DND-41 (cell line): Measurements from ENCODE around the gene HNRNPLL.
"Not testable (repeated sequence)": the region's sequence is repeated elsewhere in the genome, so short reads cannot be mapped to it uniquely, and the experiment has no call there.

Source experiments
- ATAC-seq: fragments of 200-7000 bp; cut with Tn5 transposase; 3 replicates; pipeline ENCODE4 v1.9.1; 2021; ENCODE audit warnings: low read depth; ENCODE audit not compliant: insufficient read depth
- DNase-seq: peaks from one replicate; pipeline ENCODE4 v3.0.0-alpha.2; 2020
- H2AFZ ChIP-seq: 2 replicates; pipeline ENCODE4 v1.6.0; 2012; ENCODE audit warnings: low read depth, low read length
- H3K27ac ChIP-seq: 2 replicates; pipeline ENCODE4 v1.5.1; 2012; ENCODE audit warnings: low read length, inconsistent platforms
- H3K27me3 ChIP-seq: fragments of 200-600 bp; sonication (generic); 2 replicates; pipeline ENCODE4 v1.6.0; 2012; ENCODE audit warnings: low read length, mild to moderate bottlenecking, inconsistent platforms; ENCODE audit not compliant: insufficient read depth, poor library complexity
- H3K36me3 ChIP-seq: 2 replicates; pipeline ENCODE4 v1.5.1; 2012; ENCODE audit warnings: low read length, inconsistent platforms; ENCODE audit not compliant: insufficient read depth
- H3K4me1 ChIP-seq: 2 replicates; pipeline ENCODE4 v1.5.1; 2012; ENCODE audit warnings: mild to moderate bottlenecking, low read length; ENCODE audit not compliant: insufficient read depth
- H3K4me2 ChIP-seq: 2 replicates; pipeline ENCODE4 v1.6.0; 2012; ENCODE audit warnings: mild to moderate bottlenecking, moderate library complexity, low read length, inconsistent platforms; ENCODE audit not compliant: insufficient read depth
- H3K4me3 ChIP-seq, 2 experiments: fragments of 200-600 bp in 1 of 2; shearing (Covaris generic) in 1 of 2; 2 replicates each; pipeline ENCODE4 v1.5.1; 2012 to 2016; ENCODE audit warnings: inconsistent platforms in 2 of 2, low read length in 2 of 2, mild to moderate bottlenecking in 2 of 2, low read depth in 1 of 2, moderate library complexity in 1 of 2
- H3K79me2 ChIP-seq: 2 replicates; pipeline ENCODE4 v1.6.0; 2012; ENCODE audit warnings: low read length, inconsistent platforms; ENCODE audit not compliant: insufficient read depth
- H3K9ac ChIP-seq: 2 replicates; pipeline ENCODE4 v1.6.0; 2012; ENCODE audit warnings: low read depth, mild to moderate bottlenecking, inconsistent platforms, low read length, moderate library complexity
- H3K9me3 ChIP-seq: 2 replicates; pipeline ENCODE4 v1.5.1; 2012; ENCODE audit warnings: low read length, moderate library complexity, mild to moderate bottlenecking, inconsistent platforms; ENCODE audit not compliant: insufficient read depth, severe bottlenecking
- H4K20me1 ChIP-seq: 2 replicates; pipeline ENCODE4 v1.6.0; 2012; ENCODE audit warnings: low read length; ENCODE audit not compliant: insufficient read depth
- CTCF ChIP-seq: IDR thresholded peaks from 2 replicates; pipeline ENCODE4 v1.5.1; 2012; ENCODE audit warnings: borderline replicate concordance, low read length, moderate library complexity, mild to moderate bottlenecking; ENCODE audit not compliant: poor library complexity, severe bottlenecking; ENCODE audit errors: extremely low read depth
- EZH2 ChIP-seq: IDR thresholded peaks from 3 replicates; pipeline ENCODE4 v1.6.1; 2012; ENCODE audit warnings: borderline replicate concordance, low read depth, mild to moderate bottlenecking, moderate library complexity, low read length, inconsistent platforms; ENCODE audit not compliant: severe bottlenecking

HNRNPLL gene

GRCh38 chr2:38610851-38611801, 8.4 kb upstream of the HNRNPLL start:
- no peaks in the 10 kb centered on the region for H4K20me1 ChIP-seq
- no peak overlapping the region for H3K9ac ChIP-seq
- no peak overlapping the region for H3K4me2 ChIP-seq
- no peaks in the 10 kb centered on the region for H3K79me2 ChIP-seq
- ATAC-seq: no peak
- no peak overlapping the region for H3K27ac ChIP-seq
- DNase-seq: no peak
- H2AFZ ChIP-seq: no peak overlapping the region
- H3K4me3 ChIP-seq: no peak overlapping the region
- H3K9me3 ChIP-seq: no peaks in the 10 kb centered on the region
- peaks cover 20% of the 10 kb centered on the region for H3K4me1 ChIP-seq
- no peak for TF ChIP-seq EZH2
- no peak for TF ChIP-seq CTCF
- H3K27me3 ChIP-seq: no peaks in the 10 kb centered on the region
- no peaks in the 10 kb centered on the region for H3K36me3 ChIP-seq

DNA sequence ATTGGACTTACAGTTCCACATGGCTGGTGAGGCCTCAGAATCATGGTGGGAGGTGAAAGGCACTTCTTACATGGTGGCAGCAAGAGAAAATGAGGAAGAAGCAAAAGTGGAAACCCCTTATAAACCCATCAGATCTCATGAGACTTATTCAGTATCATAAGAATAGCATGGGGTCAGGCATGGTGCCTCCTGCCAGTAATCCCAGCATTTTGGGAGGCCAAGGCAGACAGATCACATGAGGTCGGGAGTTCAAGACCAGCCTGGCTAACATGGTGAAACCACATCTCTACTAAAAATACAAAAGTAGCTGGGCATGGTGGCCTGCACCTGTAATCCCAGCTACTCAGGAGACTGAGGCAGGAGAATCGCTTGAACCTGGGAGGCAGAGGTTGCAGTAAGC, 6.5 kb upstream of the HNRNPLL start:
- not testable (repeated sequence) for H3K36me3 ChIP-seq, DNase-seq, H2AFZ ChIP-seq, H3K9ac ChIP-seq, H4K20me1 ChIP-seq, ATAC-seq, H3K4me2 ChIP-seq, H3K27ac ChIP-seq, H3K4me3 ChIP-seq, H3K9me3 ChIP-seq, H3K79me2 ChIP-seq, H3K27me3 ChIP-seq
- peaks cover 23% of the 10 kb centered on the region for H3K4me1 ChIP-seq

DNA sequence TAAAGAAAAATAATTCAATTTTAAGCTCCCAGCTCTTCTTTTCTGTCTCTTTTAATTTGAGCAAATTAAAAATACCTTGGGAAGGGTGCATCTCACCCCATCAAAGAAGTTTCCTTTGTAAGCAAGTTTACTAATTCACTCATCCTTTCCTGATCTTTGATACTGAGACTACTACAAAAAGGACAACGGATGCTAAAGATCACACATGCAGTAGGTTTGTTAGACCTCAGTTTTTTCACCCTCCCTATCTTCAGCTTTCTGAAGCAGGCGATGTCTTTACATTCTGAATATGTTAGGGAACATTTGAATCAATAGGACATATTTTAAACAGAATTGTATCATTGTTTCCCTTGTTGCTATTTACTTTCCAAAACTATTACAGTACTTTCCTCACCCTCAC, 6.0 kb upstream of the HNRNPLL start:
- no peak for DNase-seq
- Histone ChIP-seq H2AFZ (no peak overlapping the region), H3K4me2 (no peak overlapping the region), H3K27me3 (no peaks in the 10 kb centered on the region), H3K27ac (no peak overlapping the region), H4K20me1 (no peaks in the 10 kb centered on the region), H3K9ac (no peak overlapping the region), H3K36me3 (no peaks in the 10 kb centered on the region), H3K4me3 (no peak overlapping the region), H3K9me3 (no peaks in the 10 kb centered on the region), H3K79me2 (no peaks in the 10 kb centered on the region), H3K4me1 (peaks cover 28% of the 10 kb centered on the region)
- no peak for TF ChIP-seq EZH2
- TF ChIP-seq CTCF: no peak
- no peak for ATAC-seq

DNA sequence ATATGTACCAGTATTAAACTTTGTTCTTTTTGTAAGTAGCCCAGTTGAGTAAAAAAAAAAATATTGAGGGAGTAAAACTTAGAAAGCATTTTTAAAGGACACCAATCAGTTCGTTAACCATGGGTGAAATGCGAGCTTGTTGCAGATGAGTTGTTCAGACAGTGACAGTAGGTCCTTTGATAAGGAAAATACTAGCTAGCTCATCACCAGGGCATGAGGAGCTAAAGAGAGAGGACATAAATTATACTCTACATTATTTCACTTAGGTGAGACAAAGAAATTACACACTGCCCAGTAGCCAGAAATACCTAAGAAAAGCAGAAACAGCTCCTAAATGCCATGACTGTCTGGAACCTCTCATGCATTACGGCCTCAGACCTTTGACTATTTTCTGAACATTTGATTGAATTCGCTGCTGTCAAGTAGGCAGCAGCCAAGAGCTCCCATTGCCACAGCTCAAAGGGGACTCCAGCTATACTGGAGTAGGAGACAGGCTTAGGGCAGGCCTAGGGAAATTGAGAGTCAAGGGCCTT, 2.6 kb upstream of the HNRNPLL start:
- no peaks in the 10 kb centered on the region for H3K27me3 ChIP-seq
- H3K4me2 ChIP-seq: no peak overlapping the region
- TF ChIP-seq CTCF (no peak), EZH2 (no peak)
- H2AFZ ChIP-seq: no peak overlapping the region
- peaks cover 24% of the 10 kb centered on the region for H3K79me2 ChIP-seq
- peaks cover 9% of the 10 kb centered on the region for H4K20me1 ChIP-seq
- no peak for DNase-seq
- H3K9ac ChIP-seq: no peak overlapping the region
- H3K27ac ChIP-seq: no peak overlapping the region
- peaks cover 5% of the 10 kb centered on the region; the same call in 1 of the 2 replicates for H3K36me3 ChIP-seq
- H3K9me3 ChIP-seq: no peaks in the 10 kb centered on the region
- no peak for ATAC-seq
- H3K4me3 ChIP-seq: no peak overlapping the region
- H3K4me1 ChIP-seq: peaks cover 41% of the 10 kb centered on the region
